GM15510 (cell line): ENCODE data around the gene PPM1M.

Source experiments
- POLR2A ChIP-seq: IDR thresholded peaks from 3 replicates; pipeline ENCODE4 v1.6.1; 2011; ENCODE audit warnings: borderline replicate concordance; ENCODE audit not compliant: insufficient read length; ENCODE audit errors: extremely low read depth

The PPM1M gene

DNA sequence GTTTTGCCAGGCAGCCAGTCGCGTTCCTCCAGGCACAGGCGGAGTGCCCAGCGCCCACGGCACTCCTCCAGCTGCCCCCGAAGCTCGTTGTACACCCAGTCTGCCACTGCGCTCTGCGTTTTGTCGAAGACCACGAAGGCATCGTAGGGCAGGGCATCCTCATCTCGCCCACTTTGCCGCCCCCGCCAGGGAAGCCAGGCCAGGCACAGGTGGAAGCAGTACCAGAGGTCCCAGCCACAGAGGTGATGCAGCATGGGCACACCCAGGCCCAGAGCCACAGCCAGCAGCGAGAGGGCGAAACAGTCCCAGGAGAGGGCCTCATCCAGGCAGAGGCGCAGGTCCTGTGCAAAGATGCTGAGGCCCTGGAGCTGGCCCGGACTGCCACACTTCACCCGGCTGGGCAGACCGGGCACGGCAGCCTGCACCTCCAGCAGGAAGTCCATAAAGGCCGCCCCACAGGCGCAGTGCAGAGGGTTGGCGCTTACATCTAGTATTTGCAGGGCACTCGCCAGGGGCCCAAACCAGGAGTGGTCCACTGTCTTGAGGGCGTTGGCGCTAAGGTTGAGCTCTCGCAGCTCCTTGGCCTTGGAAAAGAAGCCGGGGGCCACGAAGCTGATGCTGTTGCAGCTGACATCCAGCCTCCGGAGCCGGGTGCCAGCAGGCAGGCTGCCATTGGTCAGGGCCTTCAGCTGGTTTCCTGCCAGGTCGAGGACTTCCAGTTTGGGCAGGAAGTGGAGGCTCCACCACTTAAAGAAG lies 23.8 kb upstream of the PPM1M start:
- no peak for TF ChIP-seq POLR2A

DNA sequence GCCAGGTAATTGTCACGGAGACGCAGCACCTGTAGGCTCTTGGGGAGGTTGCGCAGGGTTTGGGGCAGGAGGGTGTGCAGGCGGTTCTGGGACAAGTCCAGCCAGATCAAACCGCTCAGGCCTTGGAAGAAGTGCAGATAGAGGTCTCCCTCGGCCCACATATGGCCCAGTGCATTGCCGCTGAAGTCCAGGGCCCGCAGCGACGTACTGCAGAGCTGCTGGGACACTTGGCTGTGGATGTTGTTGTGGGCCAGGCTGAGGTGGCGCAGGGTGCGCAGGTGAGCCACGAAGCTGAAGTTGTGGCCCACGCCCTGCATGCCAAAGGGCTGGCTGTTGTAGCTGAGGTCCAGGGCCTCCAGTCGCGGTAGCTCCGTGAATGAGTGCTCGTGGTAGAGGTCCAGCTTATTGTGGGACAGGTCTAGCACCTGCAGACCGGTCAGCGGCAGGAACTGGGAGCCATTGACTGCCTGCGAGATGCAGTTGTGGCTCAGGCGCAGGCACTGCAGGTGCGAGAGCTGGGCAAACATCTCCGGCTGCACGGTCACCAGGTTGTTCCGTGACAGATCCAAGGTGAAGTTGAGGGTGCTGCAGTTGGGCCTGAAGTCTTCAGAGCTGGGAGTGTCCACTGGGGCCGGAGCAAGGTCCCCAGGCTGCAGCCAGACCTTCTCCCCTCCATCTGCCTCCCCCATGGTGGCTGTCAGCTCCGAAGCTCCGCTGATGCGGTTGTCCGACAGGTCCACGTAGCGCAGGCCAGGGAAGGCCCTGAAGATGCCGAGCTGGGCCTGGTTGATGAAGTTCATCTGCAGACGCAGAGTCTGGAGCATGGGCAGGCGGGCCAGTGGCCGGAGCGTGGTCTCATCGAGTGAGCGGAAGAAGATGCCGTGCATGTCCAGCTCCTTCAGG lies 23.0 kb upstream of the PPM1M start:
- no peak for TF ChIP-seq POLR2A

DNA sequence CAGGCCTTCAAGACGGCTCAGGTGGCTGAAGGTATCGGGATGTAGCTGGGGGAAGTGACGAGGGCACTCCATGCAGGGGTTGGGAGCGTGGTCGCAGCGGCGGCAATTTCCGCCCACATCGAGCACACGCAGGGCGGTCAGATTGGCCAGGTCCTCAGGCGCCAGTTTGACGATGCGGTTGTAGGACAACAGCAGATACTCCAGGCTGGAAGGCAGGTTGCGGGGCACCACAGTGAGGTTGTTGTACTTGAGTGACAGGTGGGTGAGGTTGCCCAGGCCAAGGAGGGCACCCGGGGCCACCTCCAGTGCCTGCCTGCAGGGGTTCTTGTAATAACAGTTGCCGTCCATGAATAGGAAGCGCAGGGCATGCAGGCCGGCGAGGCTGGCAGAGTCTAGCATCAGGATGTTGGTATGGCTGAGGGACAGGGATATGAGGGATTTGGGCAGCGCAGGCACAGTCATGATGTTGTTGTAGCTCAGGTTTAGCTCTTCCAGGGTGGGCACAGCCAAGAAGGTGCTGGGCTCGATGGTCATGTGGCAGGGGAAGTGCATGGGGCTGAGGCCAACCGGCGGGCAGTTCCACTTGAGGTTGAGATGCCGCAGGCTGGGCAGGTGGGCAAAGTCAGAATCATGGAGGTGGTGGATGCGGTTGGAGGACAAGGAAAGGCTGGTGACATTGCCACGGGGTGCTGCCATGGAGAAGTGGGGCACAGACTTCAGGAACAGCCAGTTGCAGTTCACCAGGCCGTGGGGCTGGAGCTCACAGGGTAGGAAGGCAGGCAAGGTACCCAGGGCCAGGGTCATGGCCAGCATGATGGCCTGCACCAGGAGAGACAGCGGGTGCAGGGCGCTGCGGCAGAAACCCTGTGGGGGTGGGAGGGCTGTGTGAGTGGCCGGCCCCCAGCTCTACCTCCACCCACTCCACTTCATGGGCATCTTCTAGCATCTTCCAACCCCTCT lies 21.8 kb upstream of the PPM1M start:
- TF ChIP-seq POLR2A, result no peak

DNA sequence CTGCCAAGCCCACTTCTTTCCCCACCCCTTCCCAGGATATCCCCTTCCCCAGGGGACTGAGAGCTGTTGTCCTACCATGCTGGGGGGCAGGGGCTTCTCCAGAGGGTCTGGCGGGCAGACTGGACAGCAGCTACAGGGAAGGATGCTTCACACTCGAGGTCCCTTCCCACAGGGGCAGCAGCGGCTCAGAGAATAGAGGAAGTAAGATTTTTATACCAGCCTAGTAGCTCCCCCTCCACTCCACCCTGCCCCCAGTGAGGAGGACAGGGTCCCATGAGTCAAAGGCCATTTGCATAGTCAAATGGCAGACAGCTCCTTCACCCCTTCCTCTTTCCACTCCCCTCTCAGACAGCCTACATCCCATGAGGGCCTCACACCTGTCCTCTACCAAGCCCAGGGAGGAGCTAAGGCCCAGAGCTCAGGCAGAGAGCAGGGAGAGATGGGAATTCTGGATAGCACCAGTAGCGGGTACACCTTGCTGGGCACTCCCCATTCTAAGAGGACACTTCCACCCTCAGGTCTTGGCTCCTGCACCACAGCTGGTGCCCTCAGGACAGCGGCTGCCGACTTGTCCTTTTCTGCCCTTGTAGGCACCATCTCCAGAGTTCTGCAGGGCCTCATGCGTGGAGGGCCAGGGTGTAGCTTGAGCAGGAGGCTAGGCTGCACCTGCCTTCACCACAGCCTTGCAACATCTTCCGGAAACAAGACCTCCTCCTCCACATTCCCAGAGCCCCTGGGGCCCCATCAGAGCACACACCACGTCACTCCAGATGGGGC lies 19.9 kb upstream of the PPM1M start, which contains the start of gene TLR9:
TSS of gene TLR9 (minus strand) at position 194 of the 777 bp plus-strand sequence. CDS start at position 78, 116 bp downstream.
- peak; percentile 81 for TF ChIP-seq POLR2A

DNA sequence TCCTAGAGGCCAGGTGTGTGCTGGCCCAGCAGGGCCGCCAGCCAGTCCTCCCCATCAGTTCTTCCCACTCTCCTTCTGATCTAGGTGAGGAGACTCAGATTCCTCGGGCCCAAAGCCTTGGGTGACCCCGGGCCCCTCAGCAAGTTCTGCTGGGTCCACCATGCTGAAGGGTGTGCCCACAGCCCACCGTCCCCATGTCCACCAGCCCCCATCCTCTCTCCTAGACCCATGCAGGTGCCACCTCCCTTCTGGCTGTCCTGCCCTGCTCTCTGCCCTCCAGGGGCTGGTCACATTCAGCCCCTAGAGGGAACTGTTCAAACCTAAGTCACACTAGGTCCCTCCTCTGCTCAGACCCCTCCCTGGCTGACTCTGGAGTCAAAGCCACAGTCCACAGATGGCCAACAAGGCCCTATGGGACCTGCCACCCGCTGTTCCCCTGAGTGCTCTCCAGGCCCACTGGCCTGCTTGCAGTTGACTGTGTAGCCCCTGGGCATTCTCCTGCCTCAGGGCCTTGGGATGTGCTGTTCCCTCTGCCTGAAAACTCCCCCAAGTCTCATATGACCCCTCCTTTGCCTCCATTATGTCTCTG lies 19.2 kb upstream of the PPM1M start:
- TF ChIP-seq POLR2A, result no peak

DNA sequence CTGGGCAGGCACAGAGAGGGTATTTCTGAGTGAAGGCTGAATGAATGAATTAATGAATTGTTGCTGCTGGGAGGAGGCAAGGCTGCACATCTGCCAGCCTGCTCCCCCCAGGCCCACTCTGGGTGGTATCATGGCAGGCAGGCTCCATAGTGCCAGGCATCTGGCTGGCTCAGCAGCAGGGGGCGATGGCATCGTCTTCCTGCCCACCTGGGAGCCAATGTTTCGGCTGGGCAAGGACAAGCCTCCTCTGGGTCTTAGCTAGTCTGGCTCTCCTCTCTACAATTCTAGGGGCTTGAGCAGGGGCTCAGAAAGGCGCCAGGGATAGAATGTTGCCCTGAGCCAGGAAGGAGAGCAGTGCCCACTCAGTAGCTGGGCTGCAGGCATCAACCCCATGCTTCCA lies 18.4 kb upstream of the PPM1M start:
- TF ChIP-seq POLR2A, result no peak

DNA sequence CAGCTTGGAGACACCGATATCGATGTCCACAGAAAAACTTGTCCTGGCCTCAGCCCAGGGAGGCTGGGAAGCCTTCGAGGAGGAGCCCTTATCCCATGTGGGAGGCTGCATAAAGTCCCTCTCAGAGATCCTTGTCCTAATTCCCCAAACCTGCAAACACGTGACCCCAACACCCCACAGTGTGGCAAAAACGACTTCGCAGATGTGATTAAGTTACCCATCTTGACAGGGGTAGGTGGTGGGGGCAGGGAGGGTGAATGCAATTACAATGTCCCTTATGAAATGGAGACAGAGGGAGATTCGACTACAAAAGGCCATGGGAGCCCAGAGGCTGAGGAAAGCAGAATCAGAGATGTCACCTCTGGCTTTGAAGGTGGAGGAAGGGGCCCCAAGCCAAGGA lies 17.8 kb upstream of the PPM1M start:
- TF ChIP-seq POLR2A, result no peak

DNA sequence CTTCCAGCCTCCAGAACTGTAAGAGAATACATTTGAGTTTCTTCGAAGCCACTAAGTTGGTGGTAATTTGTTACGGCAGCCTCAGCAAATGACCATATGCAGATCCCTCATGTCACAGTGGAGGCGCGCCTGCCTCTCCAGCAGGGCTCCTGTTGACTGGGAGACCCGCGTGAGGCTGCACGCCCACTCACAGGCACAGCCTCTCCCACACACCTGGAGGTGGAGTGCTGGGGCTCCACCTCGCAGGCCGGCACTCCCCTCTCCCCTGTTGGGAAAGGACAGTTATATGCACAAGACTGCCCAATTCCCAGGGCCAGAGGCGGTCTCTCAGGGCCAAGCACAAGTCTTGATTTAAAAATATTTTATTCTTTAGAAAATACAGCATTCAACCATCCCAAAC lies 17.3 kb upstream of the PPM1M start:
- TF ChIP-seq POLR2A, result no peak

DNA sequence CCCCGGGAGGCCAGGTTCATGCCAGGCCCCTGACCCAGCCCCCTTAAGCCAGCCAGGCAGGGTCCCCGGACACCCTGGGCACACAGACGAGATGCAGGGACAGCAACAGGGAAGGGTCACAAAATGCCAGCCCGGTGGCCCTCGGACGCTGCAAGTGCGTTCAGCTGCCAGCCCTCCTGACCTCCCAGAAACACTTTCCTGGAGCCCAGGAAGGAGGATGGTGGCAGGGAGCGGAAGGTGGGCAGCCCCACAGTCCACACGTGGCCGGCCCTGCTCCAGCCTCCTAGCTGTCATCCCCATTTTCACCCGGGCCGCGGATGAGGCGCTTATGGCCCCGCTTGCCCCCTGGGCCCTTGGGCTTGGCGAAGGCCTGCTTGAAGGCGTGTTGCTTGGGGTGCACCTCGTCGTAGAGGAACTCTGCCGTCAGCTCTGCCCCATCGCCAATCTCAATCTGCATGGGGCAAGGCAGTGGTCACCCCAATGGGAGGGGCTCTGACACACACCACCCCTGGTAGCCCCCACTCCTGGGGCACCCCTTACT lies 16.7 kb upstream of the PPM1M start:
- no peak for TF ChIP-seq POLR2A

DNA sequence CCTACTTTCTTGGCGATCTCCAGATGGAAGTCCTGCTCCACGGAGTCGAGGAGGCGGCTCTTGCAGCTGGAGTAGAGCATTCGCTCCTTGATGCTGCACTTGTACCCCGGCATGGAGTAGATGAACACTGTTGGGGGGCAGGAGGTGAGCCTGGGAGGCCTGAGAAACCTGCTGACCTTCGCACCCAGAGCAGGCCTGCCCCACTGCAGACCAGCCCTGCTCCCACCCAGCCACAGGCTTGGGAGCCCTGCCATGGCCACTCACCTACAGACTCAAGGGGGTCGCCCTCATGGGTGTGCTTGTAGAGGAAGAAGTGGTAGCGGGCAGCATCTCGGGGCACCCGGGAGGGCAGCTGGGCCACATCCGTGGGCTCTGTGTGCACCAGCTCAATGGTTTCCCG lies 15.9 kb upstream of the PPM1M start:
- TF ChIP-seq POLR2A, result no peak

DNA sequence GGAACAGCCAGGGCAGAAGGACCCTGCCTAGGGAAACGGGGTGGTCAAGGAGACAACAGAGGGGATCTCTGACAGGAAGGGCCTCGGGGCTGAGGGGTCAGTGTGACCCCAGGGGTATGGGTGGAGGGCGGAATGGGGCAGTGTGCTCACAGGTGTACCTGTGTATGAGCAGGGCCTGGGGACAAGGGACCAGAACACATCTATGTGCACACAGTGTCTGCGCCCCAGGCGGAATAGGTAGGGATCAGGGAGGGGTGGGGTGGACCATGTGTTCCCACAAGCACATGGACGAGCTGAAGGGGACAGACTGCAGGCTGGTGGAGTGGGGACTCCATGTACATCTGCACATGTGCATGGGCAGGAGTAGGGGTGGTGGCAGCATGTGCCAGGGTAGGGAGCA lies 15.1 kb upstream of the PPM1M start:
- no peak for TF ChIP-seq POLR2A

DNA sequence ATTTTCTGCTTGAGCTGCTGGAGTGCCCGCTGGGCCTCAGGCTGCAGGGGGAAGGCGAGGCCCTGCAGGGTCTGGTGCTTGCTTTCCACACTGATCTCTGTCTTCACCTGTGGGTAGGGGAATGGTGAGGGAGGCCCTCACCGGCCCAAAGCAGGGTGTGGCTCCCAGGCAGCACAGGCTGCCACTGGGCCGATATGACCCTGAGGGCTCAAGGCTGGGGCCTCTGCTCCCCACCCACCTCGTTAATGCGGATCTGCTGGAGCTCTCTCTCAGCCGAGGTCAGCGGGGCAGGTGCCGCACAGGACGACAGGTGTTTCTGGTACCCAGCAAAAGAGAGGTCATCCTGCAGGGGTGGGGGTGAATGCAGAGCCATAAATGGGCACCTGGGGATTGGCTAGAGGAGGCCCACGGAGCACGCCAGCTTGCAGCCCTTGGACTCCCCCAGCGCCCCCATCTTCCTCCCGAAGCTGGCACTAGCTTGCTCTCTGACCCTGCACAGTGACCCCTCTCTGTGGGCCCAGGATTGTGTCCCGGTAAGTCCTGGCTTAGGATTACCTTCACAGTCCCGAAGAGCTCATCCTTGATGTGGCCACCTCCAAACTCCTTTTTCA lies 14.6 kb upstream of the PPM1M start:
- no peak for TF ChIP-seq POLR2A
